NCI-H2107 (cell line): ENCODE results near the gene CLDN8.

Experiments used
- DNase-seq: peaks from one replicate; lab custom pipeline; 2025; lab: John Stamatoyannopoulos, UW

CLDN8 gene

GRCh38 chr21:30206551-30207251, 9.2 kb downstream of the CLDN8 start:
- DNase-seq = no peak

- no peak for DNase-seq
These were observed 15.9 kb downstream of the CLDN8 start for GRCh38 chr21:30200000-30200399.

- no peak for DNase-seq
These were observed 21.1 kb downstream of the CLDN8 start for GRCh38 chr21:30194701-30195299.

GRCh38 chr21:30193201-30193600, 22.7 kb downstream of the CLDN8 start:
- DNase-seq = no peak

GRCh38 chr21:30190554-30190953, 25.3 kb downstream of the CLDN8 start:
- no peak for DNase-seq

- DNase-seq = no peak
These were observed 26.1 kb downstream of the CLDN8 start for GRCh38 chr21:30189773-30190172.

GRCh38 chr21:30186242-30186641, 29.7 kb downstream of the CLDN8 start:
- DNase-seq = no peak

GRCh38 chr21:30168086-30168485, 47.8 kb downstream of the CLDN8 start:
- DNase-seq = no peak

- no peak for DNase-seq
These were observed 49.2 kb downstream of the CLDN8 start, which contains the start of gene CLDN17 for GRCh38 chr21:30166705-30167104. Gene CLDN17, minus strand, starts transcription at chr21:30166805. Its CDS starts 188 bp downstream, at chr21:30166617.

- no peak for DNase-seq
These were observed 49.7 kb downstream of the CLDN8 start for GRCh38 chr21:30166171-30166570.

GRCh38 chr21:30164796-30165195, 51.1 kb downstream of the CLDN8 start:
- DNase-seq = no peak
